Fibroblast of lung (primary cell): ENCODE measurements around the gene TEKT4. TPM values are rescaled to one million over a fixed set of nuclear protein-coding genes. Genes with fewer than 3 reads are reported as not detected.

Source experiments
- DNase-seq, 2 donors: peaks; one replicate each; pipeline versions ENCODE4 v3.0.0 to v3.0.0-alpha.2; 2010; ENCODE audit warnings: low read depth in 2 of 2
- H2AFZ ChIP-seq: 2 replicates; pipeline ENCODE4 v1.5.1; 2012; ENCODE audit warnings: low read length, control low read depth, inconsistent platforms
- H3K27ac ChIP-seq: 2 replicates; pipeline ENCODE4 v1.5.1; 2011; ENCODE audit warnings: low read length, control low read depth; ENCODE audit not compliant: insufficient read depth
- H3K27me3 ChIP-seq: 2 replicates; pipeline ENCODE4 v1.5.1; 2011; ENCODE audit warnings: mild to moderate bottlenecking, low read length; ENCODE audit not compliant: control insufficient read depth, insufficient read depth
- H3K36me3 ChIP-seq: 2 replicates; pipeline ENCODE4 v1.5.1; 2011; ENCODE audit warnings: low read length; ENCODE audit not compliant: control insufficient read depth, insufficient read depth
- H3K4me1 ChIP-seq: 2 replicates; pipeline ENCODE4 v1.5.1; 2011; ENCODE audit warnings: low read length; ENCODE audit not compliant: control insufficient read depth, insufficient read depth; ENCODE audit errors: extremely low read depth
- H3K4me2 ChIP-seq: 2 replicates; pipeline ENCODE4 v1.5.1; 2011; ENCODE audit warnings: low read length, control low read depth; ENCODE audit not compliant: insufficient read depth; ENCODE audit errors: extremely low read depth
- H3K4me3 ChIP-seq, 4 experiments: fragments of 200-600 bp in 1 of 4; sonication (generic) in 1 of 4; replicated peaks in 1 of 4; 2 replicates each; pipeline ENCODE4 v1.5.1; 2011 to 2016; ENCODE audit warnings: low read length in 4 of 4, low read depth in 3 of 4, mild to moderate bottlenecking in 3 of 4, control low read depth in 2 of 4, inconsistent platforms in 1 of 4, mixed read lengths in 1 of 4; ENCODE audit not compliant: insufficient read depth in 1 of 4; ENCODE audit errors: control extremely low read depth in 1 of 4
- H3K79me2 ChIP-seq: 2 replicates; pipeline ENCODE4 v1.5.1; 2012; ENCODE audit warnings: mild to moderate bottlenecking, low read length, inconsistent platforms; ENCODE audit not compliant: control insufficient read depth, insufficient read depth
- H3K9ac ChIP-seq: 2 replicates; pipeline ENCODE4 v1.5.1; 2011; ENCODE audit warnings: mild to moderate bottlenecking, low read length, control low read depth; ENCODE audit not compliant: insufficient read depth
- H3K9me3 ChIP-seq: 2 replicates; pipeline ENCODE4 v1.5.1; 2012; ENCODE audit warnings: low read depth, low read length; ENCODE audit not compliant: control insufficient read depth, insufficient read depth
- H4K20me1 ChIP-seq: 2 replicates; pipeline ENCODE4 v1.5.1; 2011; ENCODE audit warnings: low read length; ENCODE audit not compliant: control insufficient read depth, insufficient read depth; ENCODE audit errors: extremely low read depth
- EZH2 ChIP-seq: IDR thresholded peaks from 2 replicates; pipeline ENCODE4 v1.5.1; 2012; ENCODE audit warnings: low read length, control low read depth, mild to moderate bottlenecking; ENCODE audit errors: missing control alignments
- polyA plus RNA-seq, 2 donors: library from polyadenylated mRNA; depleted of rRNA in 1 of 2; stranded (reverse) in 1 of 2; unstranded in 1 of 2; fragments of >200 nt; gene quantifications; 2 replicates each; pipeline ENCODE4 v1.2.1, GENCODE V29; 2011 to 2012; ENCODE audit warnings: missing spikeins in 1 of 2
- total RNA-seq: library from RNA; depleted of rRNA; stranded (reverse); fragments of >200 nt; gene quantifications from 2 replicates; pipeline ENCODE4 v1.2.1, GENCODE V29; 2014
- TF ChIP-seq, protein P1 (sequence below), 2 donors: IDR thresholded peaks in 1 of 2; conservative IDR thresholded peaks in 1 of 2; 1 replicate in 1 of 2; 2 replicates in 1 of 2; pipeline ENCODE4 v1.5.1; 2011 to 2012; ENCODE audit warnings: low read length in 2 of 2, control low read depth in 1 of 2, inconsistent platforms in 1 of 2, low read depth in 1 of 2, mild to moderate bottlenecking in 1 of 2

Gene TEKT4
- total and polyA plus RNA-seq, 2 donors (not counting 1 experiment from before 2014, with no cell fraction given), result not detected

DNA sequence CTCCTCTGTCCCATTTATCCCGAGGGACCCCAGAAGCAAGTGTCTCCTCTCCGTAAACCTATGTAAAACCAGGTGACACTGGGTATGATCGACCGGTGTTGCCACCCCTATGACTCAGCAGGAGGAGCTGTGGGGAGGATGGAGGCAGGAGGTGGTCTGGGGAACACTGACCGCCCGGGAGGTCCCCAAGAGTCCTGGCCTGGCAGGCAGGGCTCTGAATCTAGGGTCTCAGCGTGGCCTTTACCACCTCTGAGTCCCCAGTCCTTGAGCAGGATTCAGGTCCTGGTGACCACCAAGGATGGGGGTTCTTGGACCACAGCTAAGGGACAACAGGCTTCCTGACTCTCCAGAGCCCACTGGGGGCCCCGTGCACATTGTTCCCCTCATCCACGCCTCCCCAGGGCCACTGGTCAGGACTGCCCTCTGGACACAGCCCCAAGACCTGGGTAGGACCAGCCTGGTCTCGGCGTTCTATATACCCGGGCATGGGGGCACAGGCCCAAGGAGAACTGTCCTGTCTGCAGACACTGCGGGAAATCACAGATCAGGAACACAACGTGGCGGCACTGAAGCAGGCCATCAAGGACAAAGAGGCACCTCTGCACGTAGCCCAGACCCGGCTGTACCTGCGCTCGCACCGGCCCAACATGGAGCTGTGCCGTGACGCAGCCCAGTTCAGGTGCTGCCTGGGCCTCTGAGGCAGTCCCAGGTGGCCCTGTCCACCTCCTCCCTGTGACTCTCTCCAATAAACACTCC is 4.0 kb downstream of the TEKT4 start:
- TF ChIP-seq EZH2, result no peak
- TF ChIP-seq, protein P1, sequence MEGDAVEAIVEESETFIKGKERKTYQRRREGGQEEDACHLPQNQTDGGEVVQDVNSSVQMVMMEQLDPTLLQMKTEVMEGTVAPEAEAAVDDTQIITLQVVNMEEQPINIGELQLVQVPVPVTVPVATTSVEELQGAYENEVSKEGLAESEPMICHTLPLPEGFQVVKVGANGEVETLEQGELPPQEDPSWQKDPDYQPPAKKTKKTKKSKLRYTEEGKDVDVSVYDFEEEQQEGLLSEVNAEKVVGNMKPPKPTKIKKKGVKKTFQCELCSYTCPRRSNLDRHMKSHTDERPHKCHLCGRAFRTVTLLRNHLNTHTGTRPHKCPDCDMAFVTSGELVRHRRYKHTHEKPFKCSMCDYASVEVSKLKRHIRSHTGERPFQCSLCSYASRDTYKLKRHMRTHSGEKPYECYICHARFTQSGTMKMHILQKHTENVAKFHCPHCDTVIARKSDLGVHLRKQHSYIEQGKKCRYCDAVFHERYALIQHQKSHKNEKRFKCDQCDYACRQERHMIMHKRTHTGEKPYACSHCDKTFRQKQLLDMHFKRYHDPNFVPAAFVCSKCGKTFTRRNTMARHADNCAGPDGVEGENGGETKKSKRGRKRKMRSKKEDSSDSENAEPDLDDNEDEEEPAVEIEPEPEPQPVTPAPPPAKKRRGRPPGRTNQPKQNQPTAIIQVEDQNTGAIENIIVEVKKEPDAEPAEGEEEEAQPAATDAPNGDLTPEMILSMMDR (conservative IDR thresholded peaks at IDR 0.05 in 1 of 2, IDR thresholded peaks at IDR 0.05 in 1 of 2; ENCODE audit: low read depth in 1 of 2, low read length in 2 of 2), result no peak
- Histone ChIP-seq H3K36me3 (no peaks in the 10 kb centered on the region), H3K79me2 (no peaks in the 10 kb centered on the region), H4K20me1 (no peaks in the 10 kb centered on the region), H3K27ac (no peak overlapping the region), H3K4me2 (no peak overlapping the region), H3K27me3 (no peaks in the 10 kb centered on the region), H3K4me3 (no peak overlapping the region), H3K4me1 (no peaks in the 10 kb centered on the region), H3K9me3 (no peaks in the 10 kb centered on the region), H2AFZ (no peak overlapping the region), H3K9ac (no peak overlapping the region)
- DNase-seq, result no peak

DNA sequence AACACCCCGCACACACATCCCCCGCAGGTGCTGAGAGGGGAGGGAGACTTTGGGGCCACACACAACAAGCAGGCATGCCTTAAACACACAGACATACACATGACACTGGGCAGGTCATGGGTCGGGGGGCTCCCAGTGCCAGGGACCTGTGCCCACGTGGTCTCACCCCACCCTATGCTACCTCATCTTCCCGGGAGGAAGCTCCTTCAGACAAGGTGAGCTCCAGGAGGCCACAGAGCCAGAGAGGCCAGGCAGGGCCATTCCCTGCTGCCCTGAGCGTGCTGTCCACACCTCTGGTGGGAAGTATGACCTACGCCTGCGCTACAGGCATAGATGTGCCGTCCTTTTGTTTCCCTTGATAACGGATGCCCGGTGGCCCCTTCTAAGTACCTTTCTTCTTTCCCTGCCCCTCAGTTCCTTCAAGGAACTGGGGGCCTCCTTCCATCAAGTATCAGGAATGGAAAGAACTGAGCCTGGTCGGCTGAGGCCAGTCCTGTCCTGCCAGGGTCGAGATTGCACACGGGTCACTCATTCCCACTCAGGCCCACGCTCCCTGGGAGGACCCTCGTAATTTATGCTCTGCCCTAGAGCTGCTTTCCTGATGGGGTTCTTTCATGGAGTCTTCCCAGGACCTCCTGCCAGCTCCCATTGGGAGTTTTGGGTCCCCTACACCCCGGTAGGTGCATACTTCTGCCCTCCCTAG is 4.7 kb downstream of the TEKT4 start:
- TF ChIP-seq, protein P1 (conservative IDR thresholded peaks at IDR 0.05 in 1 of 2, IDR thresholded peaks at IDR 0.05 in 1 of 2; ENCODE audit: low read depth in 1 of 2, low read length in 2 of 2), result no peak
- no peak for TF ChIP-seq EZH2
- Histone ChIP-seq H3K36me3 (no peaks in the 10 kb centered on the region), H3K27ac (no peak overlapping the region), H2AFZ (no peak overlapping the region), H4K20me1 (no peaks in the 10 kb centered on the region), H3K27me3 (no peaks in the 10 kb centered on the region), H3K4me3 (no peak overlapping the region), H3K9me3 (no peaks in the 10 kb centered on the region), H3K4me1 (no peaks in the 10 kb centered on the region), H3K4me2 (no peak overlapping the region), H3K9ac (no peak overlapping the region), H3K79me2 (no peaks in the 10 kb centered on the region)
- DNase-seq, result no peak

DNA sequence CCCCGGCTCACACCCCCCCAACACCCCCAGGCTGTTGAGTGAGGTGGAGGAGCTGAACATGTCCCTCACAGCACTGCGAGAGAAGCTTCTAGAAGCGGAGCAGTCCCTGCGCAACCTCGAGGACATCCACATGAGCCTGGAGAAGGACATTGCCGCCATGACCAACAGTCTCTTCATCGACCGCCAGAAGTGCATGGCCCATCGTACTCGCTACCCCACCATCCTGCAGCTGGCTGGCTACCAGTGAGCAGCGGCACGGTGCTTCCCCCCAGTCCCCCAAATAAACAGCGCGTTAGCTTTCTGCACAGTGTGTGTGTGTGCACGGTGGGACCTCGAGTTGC is 5.3 kb downstream of the TEKT4 start:
- Histone ChIP-seq H3K79me2 (no peaks in the 10 kb centered on the region), H3K4me1 (no peaks in the 10 kb centered on the region), H3K9me3 (no peaks in the 10 kb centered on the region), H4K20me1 (no peaks in the 10 kb centered on the region), H3K27ac (no peak overlapping the region), H2AFZ (no peak overlapping the region), H3K4me3 (no peak overlapping the region), H3K4me2 (no peak overlapping the region), H3K9ac (no peak overlapping the region), H3K27me3 (no peaks in the 10 kb centered on the region), H3K36me3 (no peaks in the 10 kb centered on the region)
- no peak for DNase-seq
- no peak for TF ChIP-seq EZH2
- TF ChIP-seq, protein P1 (conservative IDR thresholded peaks at IDR 0.05 in 1 of 2, IDR thresholded peaks at IDR 0.05 in 1 of 2; ENCODE audit: low read depth in 1 of 2, low read length in 2 of 2), result no peak
